Liver (tissue), 9 donors: ENCODE measurements around the gene MID2. TPM values are rescaled to one million over a fixed set of nuclear protein-coding genes. Genes with fewer than 3 reads are reported as not detected.

ENCODE experiments used
- DNase-seq: peaks from one replicate; pipeline ENCODE4 v3.0.0-alpha.2; 2017; ENCODE audit warnings: low spot score
- H3K27ac ChIP-seq, 2 donors: one replicate each; pipeline ENCODE4 v1.7.0; 2013; ENCODE audit warnings: inconsistent platforms in 2 of 2, low read length in 2 of 2, control low read depth in 1 of 2, low read depth in 1 of 2, mild to moderate bottlenecking in 1 of 2
- H3K27me3 ChIP-seq, 4 donors: one replicate each; pipeline versions ENCODE4 v1.6.1 to v1.7.0; 2013; ENCODE audit warnings: low read length in 3 of 4, inconsistent platforms in 1 of 4, mild to moderate bottlenecking in 1 of 4, moderate library complexity in 1 of 4; ENCODE audit not compliant: control insufficient read depth in 4 of 4, insufficient read depth in 4 of 4
- H3K36me3 ChIP-seq, 4 donors: one replicate each; pipeline versions ENCODE4 v1.6.1 to v1.7.0; 2013; ENCODE audit warnings: low read length in 3 of 4, mild to moderate bottlenecking in 3 of 4, low read depth in 1 of 4, moderate library complexity in 1 of 4; ENCODE audit not compliant: control insufficient read depth in 4 of 4, insufficient read depth in 3 of 4
- H3K4me1 ChIP-seq, 4 donors: one replicate each; pipeline versions ENCODE4 v1.6.1 to v1.7.0; 2013; ENCODE audit warnings: low read length in 3 of 4, mild to moderate bottlenecking in 3 of 4, moderate library complexity in 1 of 4; ENCODE audit not compliant: control insufficient read depth in 4 of 4, insufficient read depth in 4 of 4
- H3K4me3 ChIP-seq, 3 donors: one replicate each; pipeline versions ENCODE4 v1.6.1 to v1.7.0; 2013; ENCODE audit warnings: low read length in 3 of 3, control low read depth in 1 of 3, low read depth in 1 of 3, mild to moderate bottlenecking in 1 of 3
- H3K9ac ChIP-seq, 2 donors: one replicate each; pipeline ENCODE4 v1.7.0; 2013; ENCODE audit warnings: low read length in 2 of 2, mild to moderate bottlenecking in 2 of 2, moderate library complexity in 2 of 2, control low read depth in 1 of 2, low read depth in 1 of 2
- H3K9me3 ChIP-seq, 4 donors: one replicate each; pipeline versions ENCODE4 v1.6.1 to v1.7.0; 2013; ENCODE audit warnings: low read length in 3 of 4; ENCODE audit not compliant: control insufficient read depth in 4 of 4
- CTCF ChIP-seq: fragments of 150-350 bp; IDR thresholded peaks from 2 replicates; pipeline ENCODE4 v1.5.1; 2017; ENCODE audit warnings: improper control_type of control experiment, low read depth, low read length; ENCODE audit not compliant: missing input control
- EGR1 ChIP-seq, 2 donors: IDR thresholded peaks; 2 replicates each; pipeline ENCODE4 v1.6.1; 2016 to 2018; ENCODE audit warnings: antibody characterized with exemption in 2 of 2, low read depth in 2 of 2
- FOXA1 ChIP-seq: IDR thresholded peaks from 2 replicates; pipeline ENCODE4 v1.6.1; 2016; ENCODE audit warnings: antibody characterized with exemption
- FOXA2 ChIP-seq: IDR thresholded peaks from 2 replicates; pipeline ENCODE4 v1.6.1; 2016; ENCODE audit warnings: antibody characterized with exemption
- GABPA ChIP-seq, 2 donors: IDR thresholded peaks in 1 of 2; conservative IDR thresholded peaks in 1 of 2; 2 replicates each; pipeline ENCODE4 v1.6.1; 2016; ENCODE audit warnings: antibody characterized with exemption in 2 of 2, mild to moderate bottlenecking in 1 of 2, moderate library complexity in 1 of 2
- HNF4A ChIP-seq, 2 donors: conservative IDR thresholded peaks; 2 replicates each; pipeline ENCODE4 v1.6.1; 2016; ENCODE audit warnings: antibody characterized with exemption in 2 of 2, mild to moderate bottlenecking in 2 of 2
- HNF4G ChIP-seq: IDR thresholded peaks from 2 replicates; pipeline ENCODE4 v1.6.1; 2016; ENCODE audit warnings: antibody characterized with exemption
- JUND ChIP-seq, 2 donors: IDR thresholded peaks; 2 replicates each; pipeline ENCODE4 v1.6.1; 2016; ENCODE audit warnings: antibody characterized with exemption in 2 of 2
- NR2F2 ChIP-seq: IDR thresholded peaks from 2 replicates; pipeline ENCODE4 v1.6.1; 2016; ENCODE audit warnings: antibody characterized with exemption
- RAD21 ChIP-seq, 2 donors: IDR thresholded peaks; 2 replicates each; pipeline ENCODE4 v1.6.1; 2016; ENCODE audit warnings: antibody characterized with exemption in 2 of 2, mild to moderate bottlenecking in 2 of 2
- RXRA ChIP-seq, 2 donors: IDR thresholded peaks; 2 replicates each; pipeline ENCODE4 v1.6.1; 2017 to 2018; ENCODE audit warnings: antibody characterized with exemption in 2 of 2, mild to moderate bottlenecking in 1 of 2
- SP1 ChIP-seq: IDR thresholded peaks from 2 replicates; pipeline ENCODE4 v1.6.1; 2018; ENCODE audit warnings: antibody characterized with exemption, mild to moderate bottlenecking
- TAF1 ChIP-seq: conservative IDR thresholded peaks from 2 replicates; pipeline ENCODE4 v1.6.1; 2016; ENCODE audit warnings: antibody characterized with exemption, mild to moderate bottlenecking
- YY1 ChIP-seq: IDR thresholded peaks from 2 replicates; pipeline ENCODE4 v1.6.1; 2016; ENCODE audit warnings: antibody characterized with exemption, mild to moderate bottlenecking
- ZBTB33 ChIP-seq: IDR thresholded peaks from 2 replicates; pipeline ENCODE4 v1.6.1; 2016; ENCODE audit warnings: antibody characterized with exemption
- WGBS: extraction: QIAGEN DNeasy Blood & Tissue Kit; methylation state at CpG from one replicate; pipeline ENCODE4 v1.1.7; 2013; 5-methylcytosine and 5-hydroxymethylcytosine counted together
- polyA plus RNA-seq, 2 donors: library from polyadenylated mRNA; stranded (reverse) in 1 of 2; unstranded in 1 of 2; fragments of 200-250 nt in 1 of 2; fragments of >200 nt in 1 of 2; fragmentation: Nextera tagmentation in 1 of 2; extraction: Ambion mirVana in 1 of 2; gene quantifications; one replicate each; pipeline versions ENCODE4 v1.2.1 to v1.2.3, GENCODE V29; 2013 to 2015
- total RNA-seq, 2 donors: library from RNA; depleted of rRNA; stranded (reverse); fragments of >200 nt; gene quantifications; one replicate each; pipeline ENCODE4 v1.2.3, GENCODE V29; 2014
- TF ChIP-seq, protein P1 (sequence below): IDR thresholded peaks from 2 replicates; pipeline ENCODE4 v1.6.1; 2016; ENCODE audit warnings: antibody characterized with exemption
- TF ChIP-seq, protein P2 (sequence below): IDR thresholded peaks from 2 replicates; pipeline ENCODE4 v1.6.1; 2016; ENCODE audit warnings: antibody characterized with exemption
- TF ChIP-seq, protein P3 (sequence below): IDR thresholded peaks from 2 replicates; pipeline ENCODE4 v1.6.1; 2016; ENCODE audit warnings: antibody characterized with exemption, mild to moderate bottlenecking
- donor health status: healthy.
- donor health status: healthy.
- donor health status: healthy.
- donor health status: healthy.
- donor health status: healthy.

MID2 gene
- total and polyA plus RNA-seq, 4 donors, result 2.2 to 12.2 (median 3.7) TPM

DNA sequence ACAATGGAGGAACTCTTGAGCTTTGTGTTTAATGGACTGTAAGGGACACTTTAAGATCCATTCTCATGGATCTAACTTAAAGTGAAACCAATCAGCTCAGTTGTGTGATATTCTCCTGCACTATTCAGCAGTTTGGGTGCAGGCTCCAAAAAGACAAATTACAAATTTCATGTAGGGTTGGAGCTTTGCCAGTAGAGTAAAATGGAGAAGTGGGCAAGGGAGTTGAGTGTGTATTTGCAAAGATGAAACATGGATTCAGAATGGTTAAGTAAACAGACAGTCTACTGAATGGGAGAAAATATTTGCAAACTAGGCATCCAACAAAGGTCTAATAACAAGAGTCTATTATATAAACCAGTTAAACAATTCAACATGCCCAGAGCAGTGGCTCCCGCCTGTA lies 21.2 kb upstream of the MID2 start:
- no peak overlapping the region for H3K4me3 ChIP-seq
- no peaks in the 10 kb centered on the region for H3K36me3 ChIP-seq
- H3K4me1 ChIP-seq, result no peaks in the 10 kb centered on the region
- 74% methylated on average over 1 of the region's 1 CpG for WGBS
- H3K27me3 ChIP-seq, result peaks cover 0 to 3% (median 0%) of the 10 kb centered on the region in 4 donors
- H3K9me3 ChIP-seq, result no peaks in the 10 kb centered on the region
- no peak overlapping the region for H3K27ac ChIP-seq
- H3K9ac ChIP-seq, result no peak overlapping the region
- no peak for DNase-seq
- TF ChIP-seq HNF4G (no peak), YY1 (no peak), NR2F2 (no peak), ZBTB33 (no peak), EGR1 (IDR thresholded peaks at IDR 0.05; ENCODE audit: low read depth in 2 of 2) (no peak), FOXA1 (no peak), SP1 (no peak), GABPA (IDR thresholded peaks at IDR 0.05 in 1 of 2, conservative IDR thresholded peaks at IDR 0.05 in 1 of 2) (no peak), JUND (IDR thresholded peaks at IDR 0.05) (no peak), RXRA (IDR thresholded peaks at IDR 0.05) (no peak), HNF4A (conservative IDR thresholded peaks at IDR 0.05) (no peak), FOXA2 (no peak), CTCF (no peak), TAF1 (no peak), RAD21 (IDR thresholded peaks at IDR 0.05) (no peak)
- TF ChIP-seq, protein P1, sequence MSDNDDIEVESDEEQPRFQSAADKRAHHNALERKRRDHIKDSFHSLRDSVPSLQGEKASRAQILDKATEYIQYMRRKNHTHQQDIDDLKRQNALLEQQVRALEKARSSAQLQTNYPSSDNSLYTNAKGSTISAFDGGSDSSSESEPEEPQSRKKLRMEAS, result no peak
- TF ChIP-seq, protein P2, sequence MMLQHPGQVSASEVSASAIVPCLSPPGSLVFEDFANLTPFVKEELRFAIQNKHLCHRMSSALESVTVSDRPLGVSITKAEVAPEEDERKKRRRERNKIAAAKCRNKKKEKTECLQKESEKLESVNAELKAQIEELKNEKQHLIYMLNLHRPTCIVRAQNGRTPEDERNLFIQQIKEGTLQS, result no peak
- TF ChIP-seq, protein P3, sequence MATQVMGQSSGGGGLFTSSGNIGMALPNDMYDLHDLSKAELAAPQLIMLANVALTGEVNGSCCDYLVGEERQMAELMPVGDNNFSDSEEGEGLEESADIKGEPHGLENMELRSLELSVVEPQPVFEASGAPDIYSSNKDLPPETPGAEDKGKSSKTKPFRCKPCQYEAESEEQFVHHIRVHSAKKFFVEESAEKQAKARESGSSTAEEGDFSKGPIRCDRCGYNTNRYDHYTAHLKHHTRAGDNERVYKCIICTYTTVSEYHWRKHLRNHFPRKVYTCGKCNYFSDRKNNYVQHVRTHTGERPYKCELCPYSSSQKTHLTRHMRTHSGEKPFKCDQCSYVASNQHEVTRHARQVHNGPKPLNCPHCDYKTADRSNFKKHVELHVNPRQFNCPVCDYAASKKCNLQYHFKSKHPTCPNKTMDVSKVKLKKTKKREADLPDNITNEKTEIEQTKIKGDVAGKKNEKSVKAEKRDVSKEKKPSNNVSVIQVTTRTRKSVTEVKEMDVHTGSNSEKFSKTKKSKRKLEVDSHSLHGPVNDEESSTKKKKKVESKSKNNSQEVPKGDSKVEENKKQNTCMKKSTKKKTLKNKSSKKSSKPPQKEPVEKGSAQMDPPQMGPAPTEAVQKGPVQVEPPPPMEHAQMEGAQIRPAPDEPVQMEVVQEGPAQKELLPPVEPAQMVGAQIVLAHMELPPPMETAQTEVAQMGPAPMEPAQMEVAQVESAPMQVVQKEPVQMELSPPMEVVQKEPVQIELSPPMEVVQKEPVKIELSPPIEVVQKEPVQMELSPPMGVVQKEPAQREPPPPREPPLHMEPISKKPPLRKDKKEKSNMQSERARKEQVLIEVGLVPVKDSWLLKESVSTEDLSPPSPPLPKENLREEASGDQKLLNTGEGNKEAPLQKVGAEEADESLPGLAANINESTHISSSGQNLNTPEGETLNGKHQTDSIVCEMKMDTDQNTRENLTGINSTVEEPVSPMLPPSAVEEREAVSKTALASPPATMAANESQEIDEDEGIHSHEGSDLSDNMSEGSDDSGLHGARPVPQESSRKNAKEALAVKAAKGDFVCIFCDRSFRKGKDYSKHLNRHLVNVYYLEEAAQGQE, result no peak
